Caco-2 (cell line): ENCODE data around the gene FNDC3B. TPM values are rescaled to one million over a fixed set of nuclear protein-coding genes. Genes with fewer than 3 reads are reported as not detected.

ENCODE experiments used
- BruUV-seq: library from RNA; stranded (reverse); fragments of 400-500 nt; replicated peaks from 2 replicates; lab custom pipeline; 2021; lab: Mats Ljungman, UMichigan
- CTCF ChIA-PET: fragments of 300-600 bp; sonication (Branson Sonifier 250); formaldehyde crosslinking; loops from one replicate; lab custom pipeline; 2022; ENCODE audit warnings: antibody characterized with exemption; lab: Charles Lee
- POLR2A ChIA-PET: fragments of 300-600 bp; sonication (Branson Sonifier 250); formaldehyde crosslinking; loops from one replicate; lab custom pipeline; 2022; ENCODE audit warnings: antibody characterized with exemption; lab: Charles Lee
- DNase-seq, 2 experiments: peaks; one replicate each; pipeline versions ENCODE4 v3.0.0 to v3.0.0-alpha.2; 2020 to 2022
- H3K27me3 ChIP-seq: replicated peaks from 2 replicates; pipeline ENCODE4 v1.6.0; 2011; ENCODE audit warnings: low read length; ENCODE audit not compliant: control insufficient read depth, insufficient read depth
- H3K36me3 ChIP-seq: 2 replicates; pipeline ENCODE4 v1.5.1; 2011; ENCODE audit warnings: low read length; ENCODE audit not compliant: control insufficient read depth, insufficient read depth
- H3K4me1 ChIP-seq: fragments of 250-450 bp; sonication (Bioruptor Pico); 2 replicates; pipeline ENCODE4 v1.5.1; 2020; ENCODE audit warnings: mild to moderate bottlenecking
- H3K4me3 ChIP-seq: 2 replicates; pipeline ENCODE4 v1.5.1; 2011; ENCODE audit warnings: low read depth, mild to moderate bottlenecking, control low read depth, low read length
- H3K9me3 ChIP-seq: fragments of 250-450 bp; sonication (Bioruptor Pico); 2 replicates; pipeline ENCODE4 v1.5.1; 2020; ENCODE audit warnings: mild to moderate bottlenecking, moderate library complexity
- H3K27ac Mint-ChIP-seq: one replicate; pipeline ENCODE4 v1.8.0; 2022; ENCODE audit warnings: mixed read lengths; ENCODE audit not compliant: unreplicated experiment
- H3K27me3 Mint-ChIP-seq: one replicate; pipeline ENCODE4 v1.8.0; 2022; ENCODE audit warnings: mixed read lengths; ENCODE audit not compliant: insufficient read depth, unreplicated experiment
- H3K36me3 Mint-ChIP-seq: one replicate; pipeline ENCODE4 v1.8.0; 2022; ENCODE audit warnings: mild to moderate bottlenecking, mixed read lengths; ENCODE audit not compliant: insufficient read depth, unreplicated experiment
- H3K4me1 Mint-ChIP-seq: one replicate; pipeline ENCODE4 v1.8.0; 2022; ENCODE audit warnings: low read depth, mixed read lengths; ENCODE audit not compliant: unreplicated experiment
- H3K4me3 Mint-ChIP-seq: one replicate; pipeline ENCODE4 v1.8.0; 2022; ENCODE audit warnings: mild to moderate bottlenecking, moderate library complexity, mixed read lengths; ENCODE audit not compliant: unreplicated experiment
- H3K9me3 Mint-ChIP-seq: one replicate; pipeline ENCODE4 v1.8.0; 2022; ENCODE audit warnings: mixed read lengths; ENCODE audit not compliant: unreplicated experiment
- CTCF ChIP-seq, 2 experiments: fragments of 200-600 bp in 1 of 2; IDR thresholded peaks; 1 replicate in 1 of 2; 2 replicates in 1 of 2; pipeline versions ENCODE4 v1.5.1 to v1.8.0; 2011 to 2022; ENCODE audit warnings: antibody characterized with exemption in 1 of 2, control low read depth in 1 of 2, inconsistent platforms in 1 of 2, low read depth in 1 of 2, low read length in 1 of 2, mild to moderate bottlenecking in 1 of 2, moderate library complexity in 1 of 2; ENCODE audit not compliant: insufficient read depth in 1 of 2, severe bottlenecking in 1 of 2, unreplicated experiment in 1 of 2
- intact Hi-C: fragments of 100-400 bp; cut with micrococcal nuclease; formaldehyde crosslinking; loops from one replicate; pipeline ENCODE4 v1.10.0; 2022; ENCODE audit not compliant: unreplicated experiment
- total RNA-seq: library from RNA; stranded (reverse); gene quantifications from 2 replicates; pipeline ENCODE4 v1.2.3, GENCODE V29; 2022

Gene FNDC3B
- total RNA-seq, 1 experiment from 2014 or later, result 59.8 TPM

- Mint-ChIP-seq H3K27me3 (no peaks in the 10 kb centered on the region), H3K27ac (no peak overlapping the region), H3K4me1 (peaks cover 10% of the 10 kb centered on the region), H3K36me3 (peaks cover under 1% of the 10 kb centered on the region), H3K9me3 (no peaks in the 10 kb centered on the region), H3K4me3 (no peak overlapping the region)
- Histone ChIP-seq H3K9me3 (no peaks in the 10 kb centered on the region), H3K36me3 (no peaks in the 10 kb centered on the region), H3K4me3 (no peak overlapping the region), H3K4me1 (peaks cover 18% of the 10 kb centered on the region), H3K27me3 (no peaks in the 10 kb centered on the region)
- no peak for TF ChIP-seq CTCF (IDR thresholded peaks at IDR 0.05; ENCODE audit: insufficient read depth in 1 of 2, low read depth in 1 of 2, low read length in 1 of 2, severe bottlenecking in 1 of 2, unreplicated experiment in 1 of 2)
- CTCF ChIA-PET, result no interaction called here
- BruUV-seq, result no TSS peak
- no peak for DNase-seq
- intact Hi-C loops, result no loop called here
- POLR2A ChIA-PET, result no interaction called here
Measured at GRCh38 chr3:172190980-172191379, 151.6 kb downstream of the FNDC3B start.

- Histone ChIP-seq H3K27me3 (no peaks in the 10 kb centered on the region), H3K4me1 (peaks cover 18% of the 10 kb centered on the region), H3K9me3 (no peaks in the 10 kb centered on the region), H3K36me3 (no peaks in the 10 kb centered on the region), H3K4me3 (no peak overlapping the region)
- BruUV-seq, result no TSS peak
- no peak for DNase-seq
- TF ChIP-seq CTCF (IDR thresholded peaks at IDR 0.05; ENCODE audit: insufficient read depth in 1 of 2, low read depth in 1 of 2, low read length in 1 of 2, severe bottlenecking in 1 of 2, unreplicated experiment in 1 of 2), result no peak
- H3K4me1 Mint-ChIP-seq, result peaks cover 10% of the 10 kb centered on the region
- CTCF ChIA-PET, result no interaction called here
- H3K27me3 Mint-ChIP-seq, result no peaks in the 10 kb centered on the region
- no peaks in the 10 kb centered on the region for H3K36me3 Mint-ChIP-seq
- H3K4me3 Mint-ChIP-seq, result no peak overlapping the region
- intact Hi-C loops, result no loop called here
- POLR2A ChIA-PET, result no interaction called here
- H3K9me3 Mint-ChIP-seq, result no peaks in the 10 kb centered on the region
- no peak overlapping the region for H3K27ac Mint-ChIP-seq
Measured at GRCh38 chr3:172191629-172192028, 152.3 kb downstream of the FNDC3B start.

- Mint-ChIP-seq H3K36me3 (no peaks in the 10 kb centered on the region), H3K27me3 (no peaks in the 10 kb centered on the region), H3K9me3 (no peaks in the 10 kb centered on the region), H3K27ac (no peak overlapping the region), H3K4me3 (no peak overlapping the region), H3K4me1 (peaks cover 10% of the 10 kb centered on the region)
- CTCF ChIA-PET, result no interaction called here
- H3K27me3 ChIP-seq, result no peaks in the 10 kb centered on the region
- BruUV-seq, result no TSS peak
- no peaks in the 10 kb centered on the region for H3K9me3 ChIP-seq
- intact Hi-C loops, result no loop called here
- no peaks in the 10 kb centered on the region for H3K36me3 ChIP-seq
- no peak overlapping the region for H3K4me3 ChIP-seq
- DNase-seq, result no peak
- POLR2A ChIA-PET, result no interaction called here
- H3K4me1 ChIP-seq, result peaks cover 18% of the 10 kb centered on the region
- no peak for TF ChIP-seq CTCF (IDR thresholded peaks at IDR 0.05; ENCODE audit: insufficient read depth in 1 of 2, low read depth in 1 of 2, low read length in 1 of 2, severe bottlenecking in 1 of 2, unreplicated experiment in 1 of 2)
Measured at GRCh38 chr3:172192830-172193415, 153.5 kb downstream of the FNDC3B start.
